GM12891 (cell line): ENCODE measurements around the gene SCAMP1.

ENCODE experiments used
- PAX5 ChIP-seq: IDR thresholded peaks from 2 replicates; pipeline ENCODE4 v1.6.1; 2011; ENCODE audit warnings: low read length, moderate library complexity, mild to moderate bottlenecking; ENCODE audit not compliant: insufficient read depth, severe bottlenecking
- POLR2A ChIP-seq: IDR thresholded peaks from 2 replicates; pipeline ENCODE4 v1.6.1; 2011; ENCODE audit warnings: low read depth, low read length, control low read depth
- POLR2AphosphoS5 ChIP-seq: IDR thresholded peaks from 2 replicates; pipeline ENCODE4 v1.6.1; 2011; ENCODE audit warnings: low read depth, low read length, control low read depth
- POU2F2 ChIP-seq: IDR thresholded peaks from 2 replicates; pipeline ENCODE4 v1.6.1; 2011; ENCODE audit warnings: low read depth, mild to moderate bottlenecking, control low read depth, low read length, moderate library complexity
- SPI1 ChIP-seq: IDR thresholded peaks from 2 replicates; pipeline ENCODE4 v1.6.1; 2011; ENCODE audit warnings: low read depth, low read length, control low read depth
- TAF1 ChIP-seq: IDR thresholded peaks from 2 replicates; pipeline ENCODE4 v1.6.1; 2011; ENCODE audit warnings: low read depth, low read length, control low read depth

DNA sequence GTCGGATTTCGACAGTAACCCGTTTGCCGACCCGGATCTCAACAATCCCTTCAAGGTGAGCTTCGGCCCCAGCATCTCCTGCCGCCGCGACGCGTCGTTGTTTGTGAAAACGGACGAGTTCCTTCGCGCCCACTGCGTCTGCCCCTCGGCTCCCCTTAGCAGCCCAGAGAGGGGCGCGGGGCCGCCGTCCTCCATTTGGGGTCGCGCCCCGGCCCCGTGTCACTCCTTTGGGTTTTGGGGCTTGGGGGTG, 182 bp downstream of the SCAMP1 start:
- no peak for TF ChIP-seq POLR2AphosphoS5
- no peak for TF ChIP-seq POLR2A
- TF ChIP-seq POU2F2: no peak
- TF ChIP-seq TAF1: no peak
- TF ChIP-seq PAX5: no peak
- TF ChIP-seq SPI1: no peak
